Medulla oblongata (tissue), 1 donor: Measurements from ENCODE around the gene AKR1C2.
"Not testable (repeated sequence)": the region's sequence is repeated elsewhere in the genome, so short reads cannot be mapped to it uniquely, and the experiment has no call there.

ENCODE experiments used
- DNase-seq: peaks from one replicate; pipeline ENCODE4 v3.0.0-alpha.2; 2015; ENCODE audit errors: extremely low spot score

The AKR1C2 gene

DNA sequence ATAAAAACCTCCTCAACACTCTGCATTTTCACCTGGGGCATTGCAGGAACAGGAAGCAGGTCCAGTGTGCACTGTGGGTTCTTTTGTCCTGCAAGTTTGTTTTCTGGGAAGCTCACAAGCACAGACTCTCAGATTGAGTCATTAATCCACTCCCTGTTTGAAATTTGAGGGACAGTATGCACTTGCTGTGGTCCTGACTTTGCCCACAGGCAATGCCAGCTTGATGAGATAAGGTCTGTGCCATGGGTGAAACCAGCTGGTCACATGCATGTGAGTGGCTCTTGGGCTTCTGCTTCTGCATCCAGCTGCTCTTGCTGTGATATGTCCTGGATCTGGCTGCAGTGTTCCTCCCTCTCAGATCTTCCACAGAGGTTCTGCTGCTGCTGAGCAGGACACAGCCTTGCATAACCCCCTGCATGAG lies 21.8 kb upstream of the AKR1C2 start:
- not testable (repeated sequence) for DNase-seq

DNA sequence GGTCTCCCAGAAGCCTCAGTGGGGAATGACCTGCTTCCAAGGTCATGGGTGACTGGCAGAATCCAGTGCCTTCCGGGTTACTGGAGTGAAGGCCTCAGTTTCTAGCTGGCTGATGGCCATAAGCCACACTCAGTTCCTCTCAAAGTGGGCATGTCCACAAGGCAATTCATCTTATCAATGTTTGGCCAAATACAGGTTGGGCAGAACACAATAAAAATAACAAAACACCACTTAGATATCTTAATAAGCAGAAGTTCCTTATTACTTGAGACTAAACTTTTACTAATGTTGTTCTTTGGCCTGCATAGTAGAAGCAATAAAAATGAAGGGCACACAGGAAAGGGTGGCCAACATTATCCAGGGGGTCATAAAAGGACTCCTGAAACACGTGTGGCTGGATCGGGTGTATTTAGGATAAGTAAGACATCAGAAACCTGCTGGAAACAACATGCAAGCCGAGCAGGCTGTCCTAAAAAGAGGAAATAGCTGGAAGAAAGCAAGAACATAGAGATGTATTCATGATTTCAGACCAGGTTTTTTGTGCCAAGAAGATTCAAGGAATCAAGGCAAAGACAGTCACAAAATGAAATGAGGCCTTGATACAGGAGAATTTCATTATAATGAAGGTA lies 19.6 kb upstream of the AKR1C2 start:
- DNase-seq, result no peak

DNA sequence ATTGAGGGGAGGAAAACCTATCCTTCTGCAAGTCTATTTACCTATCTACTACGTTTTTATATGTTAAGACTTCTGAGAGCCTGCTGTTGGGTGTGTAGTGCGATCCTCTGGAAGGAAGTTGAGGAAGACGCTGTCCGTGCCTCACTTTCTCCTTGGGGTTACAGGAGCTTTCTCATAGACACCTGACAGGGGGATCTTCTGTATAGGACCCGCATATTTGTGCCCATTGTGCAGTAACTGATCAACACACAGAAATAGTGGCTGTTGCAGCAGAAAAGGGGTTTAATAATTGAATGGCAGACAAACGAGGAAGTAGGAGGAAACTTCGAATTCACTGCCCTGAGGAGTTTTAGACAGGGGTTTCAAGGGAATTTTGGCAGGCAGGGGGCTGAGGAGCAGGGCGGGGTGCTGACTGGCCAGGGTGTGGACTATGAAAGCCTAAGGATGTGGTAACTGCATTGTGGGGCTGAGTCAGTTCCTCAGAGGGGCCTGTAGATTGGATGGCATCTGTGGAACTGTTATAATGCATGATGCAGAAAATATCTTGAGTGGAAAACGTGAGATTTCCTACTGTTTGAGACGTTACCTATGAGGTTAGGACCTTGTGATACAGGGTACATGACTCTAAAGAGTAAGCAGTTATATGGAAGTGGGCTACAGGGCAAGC lies 18.1 kb upstream of the AKR1C2 start:
- DNase-seq, result not testable (repeated sequence)

DNA sequence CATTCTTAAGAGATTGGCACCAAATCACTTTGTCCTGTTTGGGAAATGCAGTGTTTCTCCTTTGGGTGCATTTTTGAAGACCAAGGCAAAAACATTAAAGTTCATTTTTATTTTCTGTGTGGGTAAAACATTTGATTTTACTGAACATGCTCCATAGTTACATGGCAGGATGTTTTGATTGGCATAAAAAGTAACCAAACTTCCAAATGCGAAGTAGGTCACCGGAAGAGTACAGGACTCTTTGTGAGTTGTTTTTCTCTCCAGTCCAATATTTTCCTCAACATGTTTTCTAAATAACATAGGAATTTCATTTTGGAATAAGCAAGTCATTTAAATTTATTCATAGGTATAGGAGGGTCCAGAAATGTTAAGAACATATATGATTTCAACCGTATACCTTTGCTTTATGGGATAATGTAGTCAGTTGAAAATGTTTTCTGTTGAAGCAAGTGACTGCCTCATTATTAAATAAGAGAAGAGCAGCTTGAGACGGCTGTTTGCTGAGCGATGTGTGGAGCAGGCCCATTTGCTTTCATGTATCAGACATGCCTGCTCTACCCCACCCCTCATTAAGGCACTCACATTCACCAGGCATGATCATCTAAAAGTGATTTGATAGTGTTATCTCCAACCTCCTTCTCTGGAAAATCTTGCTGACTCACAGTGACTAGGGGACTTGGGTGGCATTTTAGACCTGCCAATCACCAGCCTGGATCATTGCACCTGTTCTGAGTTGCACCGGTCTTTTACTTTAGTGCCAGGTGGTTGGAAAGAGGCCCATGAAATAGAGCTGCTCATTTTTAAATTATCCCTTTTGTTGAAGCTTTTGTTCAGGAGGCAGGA lies 16.3 kb upstream of the AKR1C2 start:
- DNase-seq, result not testable (repeated sequence)

DNA sequence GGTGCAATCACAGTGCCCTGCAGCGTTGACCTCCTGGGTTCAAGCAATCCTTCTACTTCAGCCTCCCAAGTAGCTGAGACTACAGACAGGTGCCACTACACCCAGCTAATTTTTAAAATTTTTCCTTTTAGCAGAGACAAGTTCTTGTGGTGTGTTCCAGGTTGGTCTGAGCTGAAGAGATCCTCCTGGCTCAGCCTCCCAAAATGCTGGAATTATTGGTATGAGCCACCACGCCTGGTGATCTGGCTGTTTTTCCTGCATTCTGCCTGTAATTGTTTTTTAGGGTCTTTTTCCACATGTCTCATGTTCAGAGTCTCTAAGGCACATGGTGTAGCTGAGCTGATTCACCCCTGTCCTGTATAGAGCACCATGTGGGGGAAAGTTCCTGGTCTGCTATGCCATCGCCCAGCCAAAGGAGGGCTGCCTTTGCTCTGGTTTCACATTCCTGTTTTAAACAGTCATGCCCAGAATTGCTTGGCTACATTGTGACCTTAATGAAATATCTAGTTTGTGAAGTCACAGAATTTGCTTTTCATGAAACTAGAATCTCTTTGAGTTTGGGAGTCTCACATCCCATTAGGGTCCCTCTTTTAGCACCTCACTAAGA lies 15.1 kb upstream of the AKR1C2 start:
- DNase-seq, result peak; percentile 13

DNA sequence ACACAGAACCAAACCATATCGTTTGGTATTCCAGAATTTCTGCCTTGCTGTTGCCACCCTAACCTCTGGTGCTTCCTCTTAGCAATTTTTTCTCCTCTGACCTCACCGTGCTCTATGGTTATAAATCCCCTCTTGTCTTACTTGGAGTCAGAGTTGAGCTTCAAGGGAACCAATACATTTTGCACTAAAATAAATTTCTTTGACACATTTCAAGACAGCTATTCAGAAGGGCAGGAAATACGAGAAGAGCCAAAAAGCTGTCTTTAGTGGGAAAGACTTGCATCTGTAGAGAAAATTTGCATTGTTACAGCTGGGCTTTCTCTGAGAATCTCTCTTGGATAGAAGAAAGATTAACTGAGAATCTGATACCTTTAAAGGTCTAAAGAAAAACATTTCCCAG lies 14.5 kb upstream of the AKR1C2 start:
- no peak for DNase-seq

DNA sequence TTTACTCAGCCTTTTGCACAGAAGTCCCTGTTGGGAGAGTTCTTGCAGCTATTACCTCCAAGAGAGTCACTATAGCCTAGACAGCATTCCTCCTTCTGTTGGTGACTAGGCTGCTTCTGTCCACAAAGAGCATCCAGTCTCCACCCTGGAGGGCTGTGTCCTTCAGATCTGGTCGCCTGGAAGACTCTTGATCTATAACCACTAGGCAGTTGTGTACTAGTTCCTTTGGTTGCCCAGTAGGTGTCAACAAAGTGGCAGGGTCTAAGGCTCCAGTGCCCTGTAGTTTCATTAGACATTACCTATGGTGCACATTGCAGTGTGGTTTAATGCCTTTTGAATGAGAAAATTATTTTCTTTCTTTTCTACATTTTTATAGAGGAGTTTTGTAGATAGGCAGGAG lies 11.3 kb upstream of the AKR1C2 start:
- no peak for DNase-seq

DNA sequence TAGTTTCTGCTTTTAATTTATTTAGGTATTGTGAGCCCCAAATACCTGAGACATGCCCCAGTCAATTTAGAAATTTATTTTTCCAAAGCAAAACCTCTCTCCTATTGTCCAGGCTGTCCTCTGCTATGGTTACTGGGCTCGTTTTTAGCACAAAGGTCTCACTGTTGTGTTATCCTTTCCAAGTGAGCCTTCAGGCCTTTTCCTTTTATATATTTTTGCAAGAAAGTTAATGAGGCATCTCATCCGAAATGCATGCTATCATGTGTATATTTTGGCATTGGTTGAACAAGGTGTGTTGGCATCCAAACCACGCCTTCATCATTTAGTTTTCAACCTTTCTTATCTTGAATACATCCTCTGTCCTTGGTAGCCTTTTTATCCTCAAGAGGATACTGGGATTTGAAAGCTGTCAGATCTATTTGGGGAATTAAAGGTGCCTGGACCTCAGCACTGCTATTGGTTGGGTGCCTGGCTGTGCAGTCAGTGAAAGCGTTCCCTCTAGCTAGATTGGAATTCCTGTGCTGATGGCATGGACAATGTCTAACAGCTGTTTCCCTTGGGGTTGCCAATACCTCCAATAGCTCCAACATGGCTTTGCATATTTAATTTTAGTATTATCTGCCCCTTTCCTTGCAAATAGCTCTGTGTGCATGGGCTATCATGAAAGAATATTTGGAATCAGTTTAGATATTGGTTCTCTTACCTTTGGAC lies 10.7 kb upstream of the AKR1C2 start:
- not testable (repeated sequence) for DNase-seq

DNA sequence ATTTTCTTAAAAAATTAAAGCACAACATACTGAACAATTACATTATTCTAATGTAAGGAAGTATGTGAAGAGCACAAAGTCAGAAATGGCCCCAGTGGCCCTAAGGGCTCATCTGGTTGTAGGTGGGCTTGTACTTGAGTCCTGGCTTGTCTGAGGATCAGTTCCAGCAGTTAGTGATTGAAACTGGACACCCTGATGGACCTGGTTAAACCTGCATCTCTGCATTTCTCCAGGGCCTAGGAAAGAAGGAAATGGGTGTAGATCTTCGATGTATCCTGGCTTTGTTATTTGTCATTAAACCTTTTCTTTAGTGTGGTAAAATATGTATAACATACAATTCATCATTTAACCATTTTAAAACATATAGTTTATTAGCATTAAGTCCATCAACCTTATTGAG lies 9.7 kb upstream of the AKR1C2 start:
- no peak for DNase-seq

DNA sequence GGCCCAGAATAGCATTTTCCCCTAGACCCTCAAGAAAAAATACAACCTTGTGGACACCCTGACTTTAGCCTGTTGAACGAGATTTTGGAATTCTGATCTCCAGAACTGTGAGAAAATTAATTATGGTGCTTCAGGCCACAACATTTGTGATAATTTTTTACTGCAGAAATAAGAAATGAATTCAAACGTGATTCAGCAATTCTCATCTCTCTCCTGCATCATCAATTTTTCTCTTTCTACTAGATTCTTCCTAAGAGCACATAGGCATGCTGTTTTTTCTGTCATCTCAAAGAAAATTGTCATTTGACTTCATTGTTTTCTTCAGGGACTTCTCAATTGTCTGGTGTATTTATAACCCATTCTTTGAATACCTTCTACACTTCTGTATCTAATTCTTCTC lies 8.9 kb upstream of the AKR1C2 start:
- no peak for DNase-seq

DNA sequence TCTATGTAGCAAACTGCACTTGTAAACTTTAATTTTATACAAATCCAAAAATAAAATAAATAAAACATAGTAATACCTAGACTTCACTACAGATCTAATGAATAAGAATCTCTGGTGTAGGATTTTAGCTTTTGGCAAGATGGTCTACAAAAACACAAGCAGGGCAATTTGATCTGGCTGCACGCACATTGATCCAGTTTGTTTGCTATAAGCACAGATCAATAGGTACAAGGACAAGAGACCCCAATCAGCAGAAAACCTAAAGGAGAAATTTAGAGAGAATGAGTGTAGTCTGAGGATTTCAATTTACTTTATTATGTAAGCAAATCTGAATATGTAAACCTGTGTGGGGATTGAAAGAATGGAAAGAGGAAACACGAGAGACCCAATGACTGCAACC lies 7.7 kb upstream of the AKR1C2 start:
- DNase-seq, result not testable (repeated sequence)

DNA sequence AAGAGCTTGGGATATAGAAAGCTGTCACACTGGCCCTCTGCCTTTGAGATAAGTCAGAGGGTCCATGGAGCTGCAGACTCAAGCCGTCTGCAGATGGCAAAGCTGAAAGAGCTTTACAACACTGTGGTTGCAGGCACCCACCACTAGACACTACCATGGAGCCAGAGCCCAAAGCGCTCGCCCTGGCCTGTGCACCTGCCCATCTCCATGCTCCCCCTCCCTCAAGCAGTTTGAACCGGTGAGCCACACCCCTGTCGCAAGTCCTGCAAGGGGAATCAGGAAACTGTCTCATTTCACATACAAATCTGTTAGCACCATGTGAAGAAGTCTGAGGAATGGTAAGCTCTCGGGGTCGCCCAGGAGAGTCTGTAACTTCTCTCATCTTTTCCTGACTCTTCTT lies 6.4 kb upstream of the AKR1C2 start:
- not testable (repeated sequence) for DNase-seq

DNA sequence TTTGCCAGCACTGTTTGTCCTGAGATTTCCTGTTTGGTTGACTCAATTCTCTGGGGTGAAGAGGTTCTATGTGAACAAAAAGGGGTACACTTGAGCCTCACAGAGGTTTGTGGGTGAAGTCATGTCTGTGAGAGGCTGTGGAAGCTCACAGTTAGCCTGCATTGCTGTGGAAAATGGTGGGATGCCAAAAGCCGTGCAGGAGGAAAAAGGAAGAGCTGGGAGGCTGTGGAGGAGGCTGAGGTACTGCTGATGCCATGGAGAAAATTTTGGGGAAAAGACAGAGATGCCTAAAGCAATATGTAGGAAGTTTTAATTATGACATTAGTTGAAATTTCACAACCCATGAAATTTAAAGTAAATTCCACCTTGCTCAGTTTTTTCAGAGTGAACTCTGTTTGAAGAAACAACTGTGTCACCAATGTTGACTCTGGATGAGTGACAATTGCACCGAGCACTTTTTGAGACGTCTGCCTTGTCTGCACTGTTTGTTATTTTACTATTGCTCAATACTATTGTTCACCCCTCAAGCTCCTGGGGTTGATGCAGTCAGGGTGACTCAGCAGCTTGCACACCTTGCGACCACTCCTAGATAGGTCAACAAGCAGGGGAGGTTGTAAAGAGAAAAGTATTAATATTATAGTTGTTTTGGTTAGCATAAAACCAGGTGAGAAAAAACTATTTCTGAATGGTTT lies 5.3 kb upstream of the AKR1C2 start:
- DNase-seq, result not testable (repeated sequence)

DNA sequence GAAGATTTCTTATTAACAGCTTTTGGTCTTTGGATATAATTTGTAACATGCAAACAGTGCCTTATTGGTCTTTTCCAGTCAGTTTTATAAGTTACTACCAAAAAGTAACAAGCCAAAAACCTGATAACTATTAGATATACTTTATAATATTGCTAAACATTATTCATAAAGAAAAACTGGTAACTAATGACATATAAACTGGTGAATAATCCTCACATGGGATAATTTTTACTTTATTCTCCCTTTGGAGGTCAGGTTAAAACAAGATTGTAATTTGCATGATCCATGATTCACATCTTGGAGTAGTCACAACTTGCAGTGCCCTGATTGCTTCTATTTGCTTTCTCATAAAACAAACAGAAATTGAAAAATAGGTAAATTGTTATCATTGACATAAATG lies 844 bp upstream of the AKR1C2 start:
- DNase-seq, result not testable (repeated sequence)

DNA sequence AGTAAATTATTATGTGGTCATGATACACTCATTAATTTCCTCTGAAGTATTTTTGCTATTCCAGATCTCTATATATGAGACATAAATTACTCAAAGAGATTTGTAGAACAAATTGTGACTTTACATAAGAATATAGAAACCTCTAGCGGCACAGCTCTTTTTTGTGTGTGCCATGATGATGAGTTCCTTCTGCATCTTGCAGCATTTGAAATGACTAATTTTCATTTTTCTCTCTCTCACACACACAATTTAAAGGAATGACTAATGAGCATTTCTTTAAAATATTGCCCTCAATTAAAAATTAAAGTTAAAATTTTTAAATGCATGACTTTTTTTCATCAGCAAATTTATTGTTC lies 351 bp upstream of the AKR1C2 start:
- not testable (repeated sequence) for DNase-seq

DNA sequence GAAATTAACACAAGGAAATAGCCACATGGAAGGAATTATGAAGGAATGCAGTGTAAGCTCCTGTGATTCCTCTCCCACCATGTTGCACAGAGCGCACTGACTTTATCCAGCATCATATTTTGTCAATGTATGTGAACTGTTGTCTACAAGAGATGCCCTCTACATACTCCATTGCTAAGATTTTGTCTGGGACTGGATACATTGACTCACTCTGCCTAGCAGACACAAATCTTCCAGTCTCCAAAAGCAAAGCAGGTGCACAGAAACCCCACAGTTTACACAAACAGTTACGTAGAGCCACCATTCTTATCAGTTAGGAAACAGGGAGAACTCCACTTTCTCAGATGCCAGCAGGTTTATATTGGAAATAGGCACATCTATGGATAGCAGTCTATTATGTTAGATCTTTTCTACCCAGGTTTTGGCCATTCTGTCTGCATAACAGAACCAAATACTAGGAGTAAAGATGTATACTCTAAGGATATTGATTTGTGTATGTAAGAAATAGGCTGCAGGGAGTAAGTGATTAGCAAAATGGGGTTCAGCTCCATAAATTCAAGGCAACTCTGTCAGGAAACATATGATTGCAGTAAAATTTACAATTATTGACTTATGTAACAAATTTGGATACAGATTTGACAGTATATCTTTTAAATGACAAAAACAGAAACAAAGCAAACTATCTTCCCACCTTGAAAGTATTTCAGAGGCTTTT lies 1.5 kb downstream of the AKR1C2 start:
- no peak for DNase-seq

DNA sequence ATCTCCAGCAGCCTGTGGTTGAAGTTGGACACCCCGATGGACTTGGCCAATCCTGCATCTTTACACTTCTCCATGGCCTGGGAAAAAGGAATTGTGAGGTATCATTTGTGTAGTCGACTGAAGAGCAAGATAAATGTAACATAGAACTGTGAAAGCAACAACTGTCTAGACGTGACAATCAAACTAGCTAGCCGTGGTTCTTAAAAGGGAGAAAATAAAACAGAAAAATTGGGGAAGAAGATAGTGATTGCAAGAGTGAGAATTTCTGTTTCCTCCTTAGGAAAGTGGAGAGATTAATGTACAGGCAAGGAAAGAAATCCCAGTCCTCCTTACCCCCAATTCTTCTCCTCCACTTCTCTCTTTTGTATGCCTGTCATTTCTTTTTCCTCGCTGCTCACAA lies 5.0 kb downstream of the AKR1C2 start:
- DNase-seq, result no peak

DNA sequence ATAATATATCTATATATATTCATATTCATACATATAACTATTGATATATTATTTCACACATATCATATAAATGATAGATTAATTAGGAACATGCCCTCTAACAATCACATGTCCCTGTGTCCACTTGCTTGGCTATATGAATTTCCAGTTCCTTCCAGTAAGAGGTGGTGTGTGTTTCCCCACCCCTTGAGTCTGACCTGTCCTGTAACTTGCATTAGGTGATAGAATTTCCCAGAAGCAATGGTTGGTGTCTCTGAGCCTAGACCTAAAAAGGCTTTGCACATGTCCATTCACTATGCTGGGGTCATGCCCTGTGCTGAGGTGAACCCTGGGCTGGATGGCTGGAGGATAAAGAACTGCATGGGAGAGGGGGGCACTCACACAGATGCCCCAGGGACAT lies 9.4 kb downstream of the AKR1C2 start:
- not testable (repeated sequence) for DNase-seq

DNA sequence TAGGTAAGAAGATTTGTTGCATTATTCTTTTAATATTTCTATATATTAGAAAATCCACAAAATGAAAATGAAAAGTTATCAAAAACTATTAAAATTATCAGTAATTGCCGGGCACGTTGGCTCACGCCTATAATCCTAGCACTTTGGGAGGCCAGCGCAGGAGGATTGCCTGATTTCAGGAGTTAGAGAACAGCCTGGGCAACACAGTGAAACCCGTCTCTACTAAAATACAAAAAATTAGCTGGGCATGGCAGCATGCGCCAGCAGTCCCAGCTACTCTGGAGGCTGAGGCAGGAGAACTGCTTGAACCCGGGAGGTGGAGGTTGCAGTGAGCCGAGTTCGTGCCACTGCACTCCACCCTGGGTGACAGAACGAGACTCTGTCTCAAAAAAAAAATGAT lies 11.1 kb downstream of the AKR1C2 start:
- DNase-seq, result not testable (repeated sequence)

DNA sequence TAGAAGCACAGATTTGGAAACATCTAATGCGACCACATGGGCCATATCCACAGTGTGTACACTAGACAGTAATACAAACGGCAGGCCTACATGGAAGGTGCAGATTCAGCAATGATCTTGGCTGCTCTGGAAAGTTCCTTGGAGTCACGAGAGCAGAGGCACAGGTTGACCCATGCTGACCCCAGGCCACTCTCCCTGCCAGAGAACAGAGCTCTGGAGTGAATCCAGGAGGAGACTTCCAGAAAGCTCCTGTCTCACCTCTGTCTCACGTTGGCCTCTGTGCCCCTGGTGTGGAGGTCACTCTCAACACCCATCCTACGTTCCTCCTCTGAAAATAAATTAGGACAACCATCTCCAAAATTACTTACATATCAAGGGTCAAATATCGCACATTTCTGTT lies 12.2 kb downstream of the AKR1C2 start:
- not testable (repeated sequence) for DNase-seq

DNA sequence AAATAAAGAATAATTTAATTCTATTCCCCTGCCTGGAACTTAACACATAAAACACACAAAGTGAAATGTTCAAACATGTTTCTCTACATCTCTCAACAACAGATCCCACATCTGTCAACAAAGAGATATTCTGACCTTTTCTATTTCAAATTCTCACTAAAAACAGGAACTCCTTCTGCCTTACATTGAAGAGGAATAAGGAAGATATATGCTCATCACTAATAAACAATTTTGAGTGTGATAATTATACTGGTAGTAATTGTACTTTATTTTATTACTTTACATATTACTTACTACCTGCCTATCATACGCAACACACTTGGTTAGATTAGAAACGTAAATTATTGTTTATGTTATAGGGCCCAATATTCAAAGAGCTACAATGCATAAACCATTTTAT lies 13.4 kb downstream of the AKR1C2 start:
- DNase-seq, result no peak
